GM19397 (cell line): ENCODE measurements around the gene SLC6A7.

ENCODE experiments used
- ATAC-seq: cut with Tn5 transposase; IDR thresholded peaks from one replicate; pipeline ENCODE4 v1.9.1; 2021; ENCODE audit warnings: mild to moderate bottlenecking, moderate library complexity; ENCODE audit not compliant: unreplicated experiment

SLC6A7 gene

GRCh38 chr5:150189728-150190502, at the start of gene SLC6A7:
SLC6A7 (plus strand) TSS chr5:150190062; CDS start chr5:150190328, 266 bp downstream.
- no peak for ATAC-seq

- ATAC-seq = no peak
Observed at GRCh38 chr5:150140830-150141229, 49.0 kb upstream of the SLC6A7 start.

- ATAC-seq = no peak
Observed at GRCh38 chr5:150141544-150142184, 48.2 kb upstream of the SLC6A7 start.

GRCh38 chr5:150142185-150142958, 47.5 kb upstream of the SLC6A7 start:
- ATAC-seq = no peak

- ATAC-seq = no peak
Observed at GRCh38 chr5:150142959-150143349, 46.9 kb upstream of the SLC6A7 start.

GRCh38 chr5:150143350-150144245, 46.3 kb upstream of the SLC6A7 start:
- no peak for ATAC-seq

GRCh38 chr5:150144246-150144801, 45.5 kb upstream of the SLC6A7 start:
- no peak for ATAC-seq

- ATAC-seq = no peak
Observed at GRCh38 chr5:150144879-150145278, 45.0 kb upstream of the SLC6A7 start.

- ATAC-seq = no peak
Observed at GRCh38 chr5:150146235-150146634, 43.6 kb upstream of the SLC6A7 start.

- no peak for ATAC-seq
Observed at GRCh38 chr5:150146862-150147601, 42.8 kb upstream of the SLC6A7 start.

- no peak for ATAC-seq
Observed at GRCh38 chr5:150147670-150148069, 42.2 kb upstream of the SLC6A7 start.

- no peak for ATAC-seq
Observed at GRCh38 chr5:150148117-150148927, 41.5 kb upstream of the SLC6A7 start.

- no peak for ATAC-seq
Observed at GRCh38 chr5:150149618-150150017, 40.2 kb upstream of the SLC6A7 start.

GRCh38 chr5:150152636-150153462, 37.0 kb upstream of the SLC6A7 start:
- ATAC-seq = no peak

GRCh38 chr5:150153483-150153882, 36.4 kb upstream of the SLC6A7 start:
- ATAC-seq = no peak

- no peak for ATAC-seq
Observed at GRCh38 chr5:150153957-150154617, 35.8 kb upstream of the SLC6A7 start.

- no peak for ATAC-seq
Observed at GRCh38 chr5:150154618-150155128, 35.2 kb upstream of the SLC6A7 start.
